ENCODE data around the gene SIAH1.
A peak's percentile ranks its signal among the peaks of the same experiment; 100 is the strongest.
"Not testable (repeated sequence)": the region's sequence is repeated elsewhere in the genome, so short reads cannot be mapped to it uniquely, and the experiment has no call there.

The SIAH1 gene

DNA sequence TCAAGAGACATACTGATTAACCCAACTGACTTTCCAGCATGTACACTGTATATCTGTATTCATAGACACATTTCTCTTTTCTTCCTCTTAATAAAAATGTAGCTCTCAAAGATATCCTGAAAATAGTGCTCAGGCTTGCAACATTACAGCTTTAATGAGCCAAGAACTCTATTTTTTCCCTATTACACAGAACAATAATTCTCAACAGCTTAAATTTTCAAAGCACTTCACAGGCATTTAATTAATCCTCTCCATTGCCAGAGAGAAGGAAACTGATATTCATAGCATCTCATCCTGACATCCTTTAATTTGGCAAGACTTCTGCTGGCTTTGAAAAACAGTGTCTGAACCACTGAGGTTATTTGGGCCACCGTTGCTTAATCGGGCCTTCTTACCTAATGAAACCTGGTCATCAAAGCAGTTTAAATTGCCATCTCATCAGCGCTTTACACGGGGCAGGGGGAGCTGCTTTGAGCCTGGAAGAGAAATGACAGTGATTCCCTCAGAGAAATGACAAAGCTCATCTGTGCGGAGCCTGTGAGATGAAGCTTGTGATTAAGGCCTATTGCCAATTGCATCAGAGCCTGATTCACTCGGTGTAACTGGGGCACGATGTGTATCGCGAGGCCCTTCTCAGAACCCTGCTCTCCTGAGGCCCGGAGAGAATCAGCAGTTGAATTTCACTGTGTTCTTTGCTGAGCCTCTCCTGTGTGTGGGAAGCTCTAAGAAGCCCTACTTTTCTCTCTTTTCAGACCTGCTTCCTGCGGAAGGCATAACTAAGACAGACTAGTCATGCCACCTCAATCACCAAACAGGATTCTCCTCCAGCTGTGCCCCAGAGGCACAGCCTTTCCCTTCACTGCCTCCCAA is 8.5 kb upstream of the SIAH1 start:
- DNase-seq (ENCODE audit: low spot score): no peak

DNA sequence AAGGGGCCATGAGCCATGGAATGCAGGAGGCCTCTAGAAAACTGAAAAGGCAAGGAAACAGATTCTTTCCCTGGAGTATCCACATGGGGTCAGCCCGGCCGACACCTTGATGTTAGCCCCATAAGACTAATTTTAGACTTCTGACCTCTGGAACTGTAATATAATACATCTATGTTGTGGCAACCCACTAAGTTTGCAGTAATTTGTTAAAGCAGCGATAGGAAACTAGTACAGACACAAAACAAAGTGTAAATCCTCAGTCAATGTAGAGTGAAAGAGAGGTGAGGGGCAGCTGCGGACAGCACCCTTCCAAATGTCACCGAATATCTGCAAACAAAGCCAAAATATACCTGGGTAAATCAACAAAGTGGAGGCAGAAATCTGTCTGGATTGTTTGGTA is 7.2 kb upstream of the SIAH1 start:
- no peak for DNase-seq (ENCODE audit: low spot score)

DNA sequence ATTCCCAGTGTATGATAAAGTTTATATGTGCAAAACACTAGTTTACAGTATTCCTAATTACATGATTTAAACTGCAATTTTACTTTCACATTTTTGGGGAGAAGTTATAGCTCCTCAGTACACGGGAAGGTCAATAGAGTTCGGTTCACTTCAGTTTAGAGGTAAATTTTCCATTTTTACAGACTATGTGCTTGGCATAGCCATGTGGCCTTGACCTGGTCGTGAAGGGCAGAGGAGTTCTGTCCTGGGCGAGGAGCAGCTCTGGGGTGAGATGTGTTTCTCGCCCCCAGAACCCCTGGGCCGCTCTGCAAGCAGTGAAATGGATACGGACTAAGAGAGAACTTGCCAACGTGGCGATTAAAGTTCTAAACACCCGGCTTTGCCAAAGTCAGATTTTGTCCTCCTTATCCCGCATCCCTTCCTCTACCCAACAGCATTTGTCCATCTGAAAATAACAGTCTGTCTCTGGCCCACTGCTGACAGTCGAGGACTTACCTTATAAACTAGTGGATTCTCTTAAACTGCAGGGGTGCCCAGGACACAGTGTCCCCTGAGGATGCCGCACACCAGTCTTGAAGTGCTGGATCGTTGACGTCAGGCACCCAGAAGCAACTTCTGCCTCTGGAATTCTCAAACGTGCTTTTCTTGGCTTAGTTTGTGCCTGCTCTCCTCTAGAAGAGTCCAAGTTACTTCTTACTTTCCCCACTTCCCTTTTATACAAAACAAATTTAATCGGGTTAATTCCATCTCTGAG is 1.5 kb upstream of the SIAH1 start:
- DNase-seq (ENCODE audit: low spot score): no peak

DNA sequence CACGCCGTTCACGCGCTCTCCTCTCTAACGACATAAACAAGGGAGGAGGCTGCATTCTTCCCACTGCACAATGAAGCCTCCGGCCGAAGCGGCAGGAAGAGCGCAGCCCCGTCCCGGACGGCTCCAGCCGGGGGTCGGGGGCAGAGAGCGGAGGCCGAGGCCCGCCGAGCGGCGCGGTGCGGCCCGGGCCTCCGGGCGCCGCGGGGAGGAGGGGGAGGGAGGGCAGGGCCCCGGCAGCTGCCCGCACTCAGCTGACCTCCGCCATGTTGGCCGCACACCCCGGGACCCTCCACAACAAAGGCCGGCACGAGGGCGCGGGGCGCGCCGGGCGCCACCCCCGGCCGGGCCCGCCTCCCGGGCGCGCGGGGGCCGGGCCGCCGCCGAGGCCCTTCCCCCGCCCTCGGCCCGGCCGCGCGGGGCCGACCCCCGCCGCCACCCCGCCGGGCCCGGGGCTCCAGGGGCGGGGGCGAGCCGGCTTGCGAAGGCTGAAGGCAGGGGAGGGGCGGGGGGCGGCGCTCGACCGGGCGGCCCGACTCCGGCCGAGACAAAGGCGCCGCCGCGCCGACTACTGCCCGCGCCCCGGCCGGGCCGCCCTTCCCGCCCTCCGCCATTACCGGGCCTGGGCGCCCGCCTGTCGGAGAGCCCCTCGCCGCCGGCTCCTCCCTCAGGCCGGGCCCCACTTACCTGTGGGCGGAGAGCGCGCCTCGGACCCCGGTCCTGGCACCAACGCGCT is 527 bp downstream of the SIAH1 start:
- DNase-seq (ENCODE audit: low spot score): peak; percentile 40

DNA sequence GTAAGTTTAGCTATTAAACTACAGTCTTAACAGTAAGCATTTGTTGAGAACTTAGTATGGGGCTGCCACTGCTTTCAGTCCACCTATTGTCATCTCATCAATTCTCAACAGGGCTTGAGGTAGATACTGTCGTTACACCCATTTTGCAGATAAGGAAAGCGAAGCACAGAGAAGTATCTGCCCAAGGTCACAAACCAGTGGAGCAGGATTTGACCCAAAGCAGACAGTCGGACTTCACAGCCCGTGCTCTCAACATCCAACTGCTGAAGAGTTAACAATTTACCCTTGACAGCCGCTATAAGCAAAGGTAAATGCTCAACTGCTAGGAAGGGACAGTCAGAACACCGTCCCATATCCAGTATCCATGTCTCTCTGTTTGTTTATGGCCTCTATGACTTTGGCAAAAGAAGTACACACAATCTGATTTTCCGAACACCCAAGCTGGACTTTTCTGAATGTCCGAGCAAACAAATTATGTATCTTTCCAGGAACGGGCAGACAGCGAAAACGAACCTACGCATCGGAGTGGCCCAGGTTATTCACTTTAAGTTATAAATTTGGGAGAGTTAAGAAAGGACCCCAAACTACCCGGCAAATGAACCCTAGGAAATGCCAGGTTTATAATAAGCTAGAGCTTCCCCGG is 1.2 kb downstream of the SIAH1 start:
- DNase-seq (ENCODE audit: low spot score): no peak

DNA sequence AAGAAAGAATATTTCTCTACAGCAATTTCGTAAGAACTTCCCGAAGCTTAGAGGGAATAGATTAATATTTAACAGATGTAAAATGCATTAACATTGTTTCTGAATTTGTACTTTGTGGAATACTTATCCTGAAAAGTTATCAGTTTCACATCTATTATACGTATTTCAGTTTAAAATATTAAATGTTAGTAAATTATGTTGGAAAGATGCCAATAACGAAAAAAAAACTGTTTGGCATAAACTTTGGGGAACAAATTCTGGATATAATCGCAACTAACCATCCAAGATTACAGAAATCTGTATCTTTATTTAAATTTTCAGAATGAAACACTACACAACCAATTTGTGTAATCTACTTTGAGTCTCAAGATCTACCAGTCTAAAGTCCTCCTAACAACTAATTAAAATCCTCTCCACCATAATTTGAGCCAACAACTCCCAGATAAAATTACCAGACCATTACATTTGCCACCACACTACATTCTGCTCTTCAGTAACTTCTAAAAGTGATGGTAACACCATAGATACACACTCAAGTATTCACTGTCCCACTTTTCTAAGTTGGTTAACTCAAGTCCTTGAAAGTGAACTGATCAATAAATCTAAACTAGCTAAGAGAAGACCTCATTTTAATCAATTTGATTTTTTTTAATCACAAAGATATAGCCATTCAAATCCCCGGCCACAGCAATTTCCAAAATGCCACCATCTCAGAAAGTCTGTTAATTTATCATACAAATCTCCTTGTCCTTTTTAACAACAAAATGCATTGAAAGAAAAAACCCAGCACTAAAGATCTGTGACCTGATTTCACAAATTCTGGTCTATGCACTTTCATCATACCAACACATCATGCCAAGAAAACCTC is 2.0 kb downstream of the SIAH1 start:
- no peak for DNase-seq (ENCODE audit: low spot score)

DNA sequence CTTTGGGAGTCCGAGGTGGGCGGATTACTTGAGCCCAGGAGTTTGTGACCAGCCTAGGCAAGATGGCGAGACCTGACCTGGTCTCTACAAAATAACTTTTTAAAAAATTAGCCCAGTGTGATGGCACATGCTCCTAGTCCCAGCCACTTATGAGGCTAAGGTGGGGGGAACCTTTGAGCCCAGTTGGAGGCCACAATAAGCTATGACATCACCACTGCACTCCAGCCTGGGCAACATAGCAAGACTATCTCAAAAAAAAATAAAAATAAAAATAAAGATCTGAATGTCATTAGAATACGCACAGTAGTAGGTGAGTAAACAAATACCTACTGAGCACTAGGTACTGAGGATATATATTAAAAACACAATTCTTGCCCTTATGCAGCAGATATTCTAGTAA is 3.1 kb downstream of the SIAH1 start:
- DNase-seq (ENCODE audit: low spot score): no peak

DNA sequence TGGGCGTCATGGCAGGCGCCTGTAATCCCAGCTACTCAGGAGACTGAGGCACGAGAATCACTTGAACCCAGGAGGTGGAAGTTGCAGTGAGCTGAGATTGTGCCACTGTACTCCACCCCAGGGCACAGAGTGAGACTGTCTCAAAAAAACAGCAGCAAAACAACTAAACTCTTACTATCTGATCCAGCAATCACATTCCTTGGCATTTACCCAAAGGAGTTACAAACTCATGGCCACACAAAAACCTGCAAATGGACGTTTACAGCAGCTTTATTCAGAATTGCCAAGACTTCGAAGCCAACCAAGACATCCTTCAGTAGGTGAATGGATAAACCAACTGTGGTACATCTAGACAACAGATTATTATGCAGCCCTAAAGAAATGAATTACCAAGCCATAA is 4.0 kb downstream of the SIAH1 start:
- no peak for DNase-seq (ENCODE audit: low spot score)

DNA sequence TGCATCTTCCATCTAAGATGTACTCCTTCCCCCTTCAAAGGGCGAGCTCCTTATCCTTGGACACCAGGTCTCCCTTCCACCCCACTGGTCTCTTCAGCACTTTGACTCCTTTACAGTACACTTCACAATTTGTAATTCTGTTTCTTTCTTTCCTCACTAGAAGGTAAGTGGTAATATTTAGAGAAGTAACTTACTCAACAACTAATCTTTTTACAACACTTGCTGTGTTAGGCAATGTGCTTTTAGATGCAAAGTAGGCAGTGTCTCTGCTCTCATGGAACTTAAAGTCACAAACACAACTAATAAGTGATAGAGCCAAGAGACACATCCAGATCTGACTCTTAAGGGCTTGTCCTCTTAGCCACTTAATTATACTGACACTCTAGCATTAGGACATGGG is 6.4 kb downstream of the SIAH1 start:
- DNase-seq (ENCODE audit: low spot score): no peak

DNA sequence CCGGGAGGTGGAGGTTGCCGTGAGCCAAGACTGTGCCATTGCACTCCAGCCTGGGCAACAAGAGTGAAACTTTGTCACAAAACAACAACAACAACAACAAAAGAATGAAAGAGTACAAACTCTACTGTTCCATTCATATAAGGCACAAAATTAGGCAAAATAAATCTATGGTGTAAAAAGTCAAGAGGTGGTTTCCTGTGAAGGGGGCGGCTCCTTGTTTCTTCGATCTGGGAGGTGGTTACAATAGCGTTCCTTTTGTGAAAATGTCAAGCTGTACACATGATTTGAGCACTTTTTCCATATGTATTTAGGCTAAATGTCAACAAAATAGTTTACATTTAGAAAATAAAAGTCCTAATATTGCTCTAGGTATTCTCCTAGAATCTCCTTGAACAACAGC is 6.9 kb downstream of the SIAH1 start:
- DNase-seq (ENCODE audit: low spot score): no peak

DNA sequence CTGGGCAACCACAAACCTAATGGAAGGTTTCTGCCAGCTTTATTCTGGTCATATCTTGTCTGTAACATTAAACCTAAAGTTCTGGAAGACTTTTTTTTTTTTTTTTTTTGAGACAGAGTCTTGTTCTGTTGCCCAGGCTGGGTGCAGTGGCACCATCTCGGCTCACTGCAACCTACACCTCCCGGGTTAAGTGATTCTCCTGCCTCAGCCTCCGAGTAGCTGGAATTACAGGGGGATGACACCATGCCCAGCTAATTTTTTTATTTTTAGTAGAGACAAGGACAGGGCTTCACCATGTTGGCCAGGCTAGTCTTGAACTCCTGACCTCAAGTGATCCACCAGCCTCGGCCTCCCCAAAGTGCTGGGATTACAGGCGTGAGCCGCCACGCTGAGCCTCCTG is 7.9 kb downstream of the SIAH1 start:
- not testable (repeated sequence) for DNase-seq (ENCODE audit: low spot score)

DNA sequence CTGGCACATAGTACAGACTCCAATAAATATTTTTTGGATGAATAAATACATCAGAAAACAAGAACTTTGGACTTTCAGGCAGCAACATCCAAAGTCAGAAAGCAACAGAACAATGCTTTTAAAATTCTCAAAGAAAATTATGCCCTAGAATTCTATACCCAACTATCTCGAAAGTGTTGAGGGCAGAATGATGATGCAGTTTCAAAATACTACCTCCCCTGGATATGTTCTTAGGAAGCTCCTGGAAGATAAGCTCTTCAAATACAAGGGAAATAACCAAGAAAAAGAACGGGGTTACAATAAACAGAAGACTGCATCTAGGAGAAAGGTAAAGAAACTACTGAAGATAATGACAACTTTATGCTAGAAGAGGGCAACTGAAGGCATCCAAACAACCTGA is 11.0 kb downstream of the SIAH1 start:
- DNase-seq (ENCODE audit: low spot score): no peak

DNA sequence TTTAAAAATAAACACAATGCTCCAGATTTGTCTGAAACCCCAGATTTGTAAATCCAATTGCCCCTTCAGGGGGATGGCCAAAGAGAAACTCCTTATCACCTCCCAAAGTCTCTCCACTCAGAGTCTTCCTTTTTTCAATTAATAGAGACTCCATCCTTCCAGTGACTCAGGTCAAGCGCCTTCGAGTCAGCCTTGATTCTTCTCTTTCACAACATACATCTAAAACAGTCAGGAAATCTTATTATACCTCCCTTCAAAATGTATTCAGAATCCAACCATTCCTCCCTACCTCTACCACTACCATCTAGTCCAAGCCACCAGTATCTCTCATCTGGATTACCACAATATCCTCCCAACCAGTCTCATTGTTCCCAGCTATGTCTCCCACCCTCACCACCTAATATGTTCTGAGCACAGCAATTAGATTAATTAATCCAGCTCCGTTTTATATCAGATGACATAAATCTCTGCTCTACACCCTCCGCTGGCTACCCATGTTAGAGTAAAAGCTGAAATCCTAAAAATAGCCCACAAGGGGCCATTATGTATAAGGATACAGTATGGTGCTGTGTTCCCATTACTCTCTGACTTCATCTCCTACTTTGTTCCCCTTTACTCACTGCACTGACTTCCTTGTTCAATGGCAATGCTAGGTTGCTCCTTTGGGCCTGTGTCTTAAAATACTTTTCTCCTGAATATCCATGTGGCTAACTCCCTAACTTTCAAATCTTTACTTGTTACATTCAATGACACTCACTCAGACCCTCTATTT is 11.8 kb downstream of the SIAH1 start:
- no peak for DNase-seq (ENCODE audit: low spot score)

DNA sequence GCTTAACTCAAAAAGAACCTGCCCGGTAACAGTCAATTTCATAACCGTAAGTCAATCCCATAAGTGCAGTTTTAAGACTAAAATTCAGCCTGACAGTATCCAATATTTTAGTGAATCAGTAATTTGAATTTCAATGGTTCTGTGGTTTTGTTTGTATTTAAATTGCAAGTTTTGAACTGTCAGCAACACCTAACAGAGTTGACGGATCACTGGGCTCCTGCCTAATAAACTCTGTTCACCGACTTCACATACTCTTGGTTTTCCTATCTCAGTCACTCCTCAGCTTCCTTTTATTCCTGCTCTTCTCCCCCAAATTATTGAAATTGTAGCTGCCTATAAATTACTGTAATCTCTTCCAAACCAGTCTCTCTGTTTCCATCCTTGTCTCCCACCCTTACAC is 12.5 kb downstream of the SIAH1 start:
- no peak for DNase-seq (ENCODE audit: low spot score)

DNA sequence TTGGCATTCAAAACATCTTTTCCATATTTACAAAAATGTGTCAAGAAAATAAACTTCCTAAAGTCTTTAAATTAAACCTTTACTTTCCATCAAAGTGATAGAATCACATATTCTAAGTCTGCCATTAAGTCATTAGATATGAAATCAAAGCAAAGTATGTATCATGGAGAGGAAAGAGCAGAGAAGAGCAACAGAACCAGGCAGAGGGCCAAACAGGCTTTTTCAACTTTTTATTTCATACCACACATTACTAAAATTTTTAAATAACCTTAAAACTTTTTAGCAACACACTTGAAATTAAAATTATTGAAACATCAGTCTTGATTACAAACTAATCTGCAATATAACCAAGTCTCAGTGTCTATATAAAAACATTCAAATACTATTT is 13.8 kb downstream of the SIAH1 start:
- DNase-seq (ENCODE audit: low spot score): no peak

DNA sequence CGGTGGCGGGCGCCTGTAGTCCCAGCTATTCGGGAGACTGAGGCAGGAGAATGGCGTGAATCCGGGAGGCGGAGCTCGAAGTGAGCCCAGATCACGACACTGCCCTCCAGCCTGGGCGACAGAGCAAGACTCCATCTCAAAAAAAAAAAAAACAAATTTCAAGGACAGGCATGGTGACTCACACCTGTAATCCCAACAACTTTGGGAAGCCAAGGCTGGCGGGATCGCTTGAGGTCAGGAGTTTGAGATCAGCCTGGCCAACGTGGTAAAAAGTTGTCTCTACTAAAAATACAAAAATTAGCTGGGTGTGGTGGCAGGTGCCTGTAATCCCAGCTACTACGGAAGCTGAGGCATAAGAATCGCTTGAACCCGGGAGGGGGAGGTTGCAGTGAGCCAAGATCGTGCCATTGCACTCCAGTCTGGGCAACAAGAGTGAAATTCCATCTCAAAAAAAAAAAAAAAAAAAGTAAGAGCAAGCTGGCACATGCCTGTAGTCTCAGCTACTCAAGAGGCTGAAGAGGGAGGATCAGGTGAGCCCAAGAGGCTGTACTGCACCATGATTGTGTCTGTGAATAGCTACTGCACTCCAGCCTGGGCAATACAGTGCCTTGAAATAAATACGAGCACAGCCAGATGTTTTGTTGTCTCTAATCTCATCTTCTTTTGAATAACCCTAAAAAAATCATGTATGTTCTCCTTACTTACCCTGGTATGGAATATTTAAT is 14.4 kb downstream of the SIAH1 start:
- DNase-seq (ENCODE audit: low spot score): not testable (repeated sequence)

DNA sequence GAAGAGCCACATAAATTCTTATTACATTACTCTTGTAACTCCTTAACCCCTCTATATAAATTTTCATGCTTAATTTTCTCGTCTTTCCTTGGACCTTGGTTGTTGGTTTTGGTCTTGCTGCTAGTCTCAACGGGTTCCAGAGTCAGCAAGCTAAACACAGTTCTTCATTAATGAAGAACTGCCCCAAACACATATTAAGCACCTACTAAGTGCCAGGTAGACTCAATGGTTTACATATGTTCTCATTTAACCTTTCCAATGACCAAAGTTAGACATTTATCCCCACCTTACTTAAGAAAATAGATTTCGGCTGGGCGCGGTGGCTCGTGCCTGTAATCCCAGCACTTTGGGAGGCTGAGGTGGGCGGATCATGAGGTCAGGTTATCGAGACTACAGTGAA is 15.0 kb downstream of the SIAH1 start:
- DNase-seq (ENCODE audit: low spot score): no peak

DNA sequence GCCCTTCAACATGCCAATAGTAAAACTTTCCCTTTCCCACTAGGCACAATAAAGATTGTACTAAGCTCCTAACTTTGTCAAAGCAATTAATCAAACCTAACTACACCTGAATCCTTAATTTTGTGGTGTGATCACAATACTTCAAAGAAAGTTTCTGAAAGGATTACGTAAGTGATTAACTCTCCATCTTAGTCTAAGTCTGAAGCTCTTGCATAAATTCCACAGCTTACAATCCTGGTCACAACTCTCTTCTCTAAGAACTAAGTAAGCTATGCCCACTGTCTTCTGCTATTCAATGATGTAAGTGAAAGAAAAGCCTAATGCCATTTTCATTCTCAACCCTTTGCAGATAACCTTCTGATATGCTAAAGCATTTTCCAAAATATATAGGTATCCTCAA is 15.4 kb downstream of the SIAH1 start:
- DNase-seq (ENCODE audit: low spot score): no peak

DNA sequence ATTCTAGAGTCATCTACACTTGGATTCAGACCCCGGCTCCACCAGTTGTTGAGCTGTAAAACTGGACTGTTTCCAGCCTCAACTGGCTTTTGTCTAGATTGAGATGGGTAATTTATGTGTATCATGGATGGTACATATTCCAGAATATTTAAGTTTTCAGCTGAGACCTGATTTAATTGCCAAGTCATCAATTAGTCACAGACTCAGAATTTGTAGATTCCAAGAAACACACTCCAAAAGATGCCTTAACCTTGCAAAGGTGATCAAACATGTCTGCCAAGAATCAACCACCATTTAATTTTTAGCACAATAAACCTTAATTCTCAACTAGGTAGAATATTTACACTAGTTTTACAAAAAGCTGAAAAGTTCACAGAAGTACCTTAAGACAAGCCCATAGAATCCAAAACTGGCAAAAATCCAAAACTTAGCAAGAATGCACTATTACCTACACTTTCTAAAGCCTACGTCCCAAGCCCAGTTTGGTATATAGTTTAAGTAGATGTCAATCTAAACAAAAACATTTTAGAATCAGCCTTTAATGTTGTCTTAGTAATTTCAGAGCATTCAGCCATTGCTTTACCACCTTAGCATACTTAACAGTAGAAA is 17.7 kb downstream of the SIAH1 start:
- no peak for DNase-seq (ENCODE audit: low spot score)

All from kidney capillary endothelial cell (primary cell).